Measurements from ENCODE around the gene BIN1.

Gene BIN1

GRCh38 chr2:127079358-127079920 lies 27.5 kb downstream of the BIN1 start:
- DNase-seq (ENCODE audit: low read depth) = no peak
- no peak for TF ChIP-seq CTCF (conservative IDR thresholded peaks at IDR 0.05; ENCODE audit: low read depth, low read length)
- no peak overlapping the region for H3K4me3 ChIP-seq (ENCODE audit: low read depth, low read length)

GRCh38 chr2:127078666-127079270 lies 28.2 kb downstream of the BIN1 start:
- H3K4me3 ChIP-seq (ENCODE audit: low read depth, low read length) = no peak overlapping the region
- DNase-seq (ENCODE audit: low read depth) = no peak
- TF ChIP-seq CTCF (conservative IDR thresholded peaks at IDR 0.05; ENCODE audit: low read depth, low read length) = no peak

- no peak for DNase-seq (ENCODE audit: low read depth)
- no peak for TF ChIP-seq CTCF (conservative IDR thresholded peaks at IDR 0.05; ENCODE audit: low read depth, low read length)
- no peak overlapping the region for H3K4me3 ChIP-seq (ENCODE audit: low read depth, low read length)
Observed at GRCh38 chr2:127078028-127078427, 28.9 kb downstream of the BIN1 start.

- no peak overlapping the region for H3K4me3 ChIP-seq (ENCODE audit: low read depth, low read length)
- no peak for TF ChIP-seq CTCF (conservative IDR thresholded peaks at IDR 0.05; ENCODE audit: low read depth, low read length)
- no peak for DNase-seq (ENCODE audit: low read depth)
Observed at GRCh38 chr2:127076924-127077323, 30.0 kb downstream of the BIN1 start.

- no peak overlapping the region for H3K4me3 ChIP-seq (ENCODE audit: low read depth, low read length)
- TF ChIP-seq CTCF (conservative IDR thresholded peaks at IDR 0.05; ENCODE audit: low read depth, low read length) = no peak
- DNase-seq (ENCODE audit: low read depth) = no peak
Observed at GRCh38 chr2:127076290-127076689, 30.7 kb downstream of the BIN1 start.

- H3K4me3 ChIP-seq (ENCODE audit: low read depth, low read length) = no peak overlapping the region
- no peak for TF ChIP-seq CTCF (conservative IDR thresholded peaks at IDR 0.05; ENCODE audit: low read depth, low read length)
- no peak for DNase-seq (ENCODE audit: low read depth)
Observed at GRCh38 chr2:127075821-127076220, 31.1 kb downstream of the BIN1 start.

GRCh38 chr2:127074936-127075335 lies 32.0 kb downstream of the BIN1 start:
- H3K4me3 ChIP-seq (ENCODE audit: low read depth, low read length) = no peak overlapping the region
- no peak for DNase-seq (ENCODE audit: low read depth)
- TF ChIP-seq CTCF (conservative IDR thresholded peaks at IDR 0.05; ENCODE audit: low read depth, low read length) = no peak
